ENCODE data around the gene MTURN.

- no peak for TF ChIP-seq CTCF (IDR thresholded peaks at IDR 0.05)
- no peak for TF ChIP-seq EZH2phosphoT487 (IDR thresholded peaks at IDR 0.05)
- TF ChIP-seq EZH2 (IDR thresholded peaks at IDR 0.05) = no peak
Measured at GRCh38 chr7:30136743-30137485, 2.1 kb downstream of the MTURN start.

Measured in neural progenitor cell (in vitro differentiated cells).